ENCODE measurements around the gene ZNF107. TPM values are rescaled to one million over a fixed set of nuclear protein-coding genes. Genes with fewer than 3 reads are reported as not detected.

Gene ZNF107
- total and polyA plus RNA-seq, 3 donors from 2014 or later, result 2.4 to 9.4 (median 5.6) TPM

- Histone ChIP-seq H3K9me3 (no peaks in the 10 kb centered on the region), H3K36me3 (ENCODE audit: low read depth, missing control alignments) (no peaks in the 10 kb centered on the region), H3K4me3 (no peak overlapping the region), H3K27me3 (no peaks in the 10 kb centered on the region), H3K27ac (no peak overlapping the region), H3K4me1 (no peaks in the 10 kb centered on the region)
- intact Hi-C loops (cut with DNase I; ENCODE audit: low total_unique reads), result no loop called here
- TF ChIP-seq POLR2A (IDR thresholded peaks at IDR 0.05) (no peak), CTCF (IDR thresholded peaks at IDR 0.05) (no peak)
- WGBS, 2 donors, result 94 to 96% methylated on average over 9 of the region's 9 CpGs
- no peak for DNase-seq
Observed at GRCh38 chr7:64685091-64685490, 19.2 kb downstream of the ZNF107 start.

DNA sequence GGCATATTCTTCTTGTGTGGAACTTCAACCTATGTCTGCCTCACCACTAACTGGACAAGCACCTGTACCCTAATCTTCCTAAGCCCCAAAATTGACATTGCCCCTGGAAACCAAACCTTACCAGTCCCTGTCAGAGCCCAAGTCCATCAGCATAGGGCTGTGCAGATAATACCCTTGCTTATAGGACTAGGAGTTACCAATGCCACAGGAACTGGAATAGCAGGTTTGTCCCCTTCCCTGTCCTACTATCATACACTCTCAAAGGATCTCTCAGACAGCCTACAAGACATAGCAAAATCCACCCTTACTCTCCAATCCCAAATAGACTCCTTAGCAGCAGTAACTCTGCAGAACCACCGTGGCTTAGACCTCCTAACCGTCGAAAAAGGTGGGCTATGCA is 19.8 kb downstream of the ZNF107 start:
- TF ChIP-seq POLR2A (IDR thresholded peaks at IDR 0.05), result no peak
- no peak for TF ChIP-seq CTCF (IDR thresholded peaks at IDR 0.05)
- H3K36me3 ChIP-seq (ENCODE audit: low read depth, missing control alignments), result no peaks in the 10 kb centered on the region
- no peak overlapping the region for H3K27ac ChIP-seq
- no peaks in the 10 kb centered on the region for H3K9me3 ChIP-seq
- H3K4me1 ChIP-seq, result no peaks in the 10 kb centered on the region
- intact Hi-C loops (cut with DNase I; ENCODE audit: low total_unique reads), result no loop called here
- H3K27me3 ChIP-seq, result no peaks in the 10 kb centered on the region
- no peak for DNase-seq
- no peak overlapping the region for H3K4me3 ChIP-seq
- WGBS, 2 donors, result 80 to 99% methylated on average over 3 of the region's 3 CpGs

- Histone ChIP-seq H3K9me3 (no peaks in the 10 kb centered on the region), H3K4me3 (no peak overlapping the region), H3K4me1 (no peaks in the 10 kb centered on the region), H3K27ac (no peak overlapping the region), H3K36me3 (ENCODE audit: low read depth, missing control alignments) (no peaks in the 10 kb centered on the region), H3K27me3 (no peaks in the 10 kb centered on the region)
- 91 to 98% methylated on average over 10 of the region's 10 CpGs for WGBS, 2 donors
- TF ChIP-seq CTCF (IDR thresholded peaks at IDR 0.05), result no peak
- no peak for TF ChIP-seq POLR2A (IDR thresholded peaks at IDR 0.05)
- intact Hi-C loops (cut with DNase I; ENCODE audit: low total_unique reads), result no loop called here
- no peak for DNase-seq
Observed at GRCh38 chr7:64686493-64687184, 20.7 kb downstream of the ZNF107 start.

- Histone ChIP-seq H3K27ac (no peak overlapping the region), H3K9me3 (no peaks in the 10 kb centered on the region), H3K4me1 (no peaks in the 10 kb centered on the region), H3K27me3 (no peaks in the 10 kb centered on the region), H3K36me3 (ENCODE audit: low read depth, missing control alignments) (no peaks in the 10 kb centered on the region), H3K4me3 (no peak overlapping the region)
- DNase-seq, result no peak
- intact Hi-C loops (cut with DNase I; ENCODE audit: low total_unique reads), result no loop called here
- 86 to 95% methylated on average over 1 of the region's 1 CpG for WGBS, 2 donors
- TF ChIP-seq CTCF (IDR thresholded peaks at IDR 0.05) (no peak), POLR2A (IDR thresholded peaks at IDR 0.05) (no peak)
Observed at GRCh38 chr7:64687249-64687648, 21.3 kb downstream of the ZNF107 start.

- intact Hi-C loops (cut with DNase I; ENCODE audit: low total_unique reads), result no loop called here
- no peaks in the 10 kb centered on the region for H3K36me3 ChIP-seq (ENCODE audit: low read depth, missing control alignments)
- H3K4me3 ChIP-seq, result no peak overlapping the region
- no peak overlapping the region for H3K27ac ChIP-seq
- no peaks in the 10 kb centered on the region for H3K27me3 ChIP-seq
- TF ChIP-seq CTCF (IDR thresholded peaks at IDR 0.05) (no peak), POLR2A (IDR thresholded peaks at IDR 0.05) (no peak)
- DNase-seq, result no peak
- 94 to 97% methylated on average over 2 of the region's 2 CpGs for WGBS, 2 donors
- no peaks in the 10 kb centered on the region for H3K9me3 ChIP-seq
- no peaks in the 10 kb centered on the region for H3K4me1 ChIP-seq
Observed at GRCh38 chr7:64688988-64689387, 23.1 kb downstream of the ZNF107 start.

Data from testis (tissue), 3 donors.